ENCODE results near the gene P2RX7.

The P2RX7 gene

DNA sequence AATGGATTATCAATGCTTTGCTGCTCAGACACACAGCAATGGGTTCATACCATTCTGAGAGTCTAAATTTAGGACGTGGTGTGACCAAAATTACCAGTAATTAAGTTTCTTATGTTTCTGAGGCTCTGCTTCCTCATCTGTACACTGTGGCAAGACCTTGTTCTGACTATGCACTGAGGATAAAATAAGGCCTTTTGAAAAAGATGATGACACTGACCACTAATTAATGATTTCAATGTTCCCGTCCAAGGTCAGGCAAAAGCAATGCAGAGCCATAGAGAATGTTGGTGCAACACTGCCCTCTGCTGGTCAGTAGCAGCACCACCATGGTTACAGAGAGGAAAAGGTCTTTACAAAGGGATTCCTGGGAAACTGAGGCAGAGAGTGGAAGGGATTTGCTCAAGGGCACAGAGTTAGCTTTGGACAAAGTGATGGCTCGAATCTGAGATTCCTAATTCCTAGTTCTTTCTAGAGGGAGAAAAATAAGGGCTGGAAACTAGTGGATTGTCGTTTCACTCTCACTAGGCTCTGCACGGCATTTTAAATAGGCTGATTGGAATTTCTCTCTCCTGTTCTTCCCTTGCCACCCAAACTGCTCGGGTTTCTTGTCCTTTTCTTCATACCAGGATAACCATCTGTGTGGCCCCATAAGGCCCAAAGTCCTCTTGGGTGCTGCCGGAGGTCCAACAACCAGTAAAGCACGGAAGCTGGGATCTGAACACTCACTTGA is 22.3 kb upstream of the P2RX7 start:
- peak in 1 of 2 donors; percentile 45 for DNase-seq (ENCODE audit: low read depth in 2 of 2)

DNA sequence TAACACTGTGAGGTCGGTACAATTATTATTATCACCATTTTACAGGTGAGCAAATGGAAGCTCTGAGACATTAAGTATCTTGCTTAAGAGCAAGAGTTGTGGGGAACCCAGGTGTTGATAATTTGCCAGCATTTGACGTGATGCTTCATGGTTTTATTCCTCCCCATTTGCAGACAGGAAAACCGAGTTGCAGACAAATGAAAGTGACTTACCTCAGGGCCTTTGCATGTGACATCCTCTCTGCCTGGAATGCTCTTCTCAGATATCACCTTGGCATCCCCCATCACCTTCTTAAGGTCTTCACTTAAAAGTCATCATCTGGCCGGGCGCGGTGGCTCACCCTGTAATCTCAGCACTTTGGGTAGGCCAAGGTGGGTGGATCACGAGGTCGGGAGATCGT is 21.0 kb upstream of the P2RX7 start:
- DNase-seq (ENCODE audit: low read depth in 2 of 2), result no peak

DNA sequence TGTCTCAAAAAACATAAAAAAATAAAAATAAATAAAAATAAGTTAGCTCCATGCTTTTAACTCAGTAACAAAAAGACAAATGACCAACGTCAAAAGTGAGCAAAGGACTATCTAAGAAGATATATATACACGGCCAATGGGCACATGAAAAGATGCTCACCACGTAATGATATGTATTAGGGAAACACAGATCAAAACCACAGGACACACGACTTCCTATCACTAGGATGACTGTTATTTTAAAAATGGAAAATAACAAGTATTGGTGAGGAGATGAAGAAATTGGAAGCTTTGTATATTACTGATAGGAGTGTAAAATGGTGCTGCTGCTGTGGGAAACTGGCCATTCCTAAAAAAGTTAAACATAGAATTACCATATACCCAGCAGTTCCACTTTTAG is 20.2 kb upstream of the P2RX7 start:
- no peak for DNase-seq (ENCODE audit: low read depth in 2 of 2)

DNA sequence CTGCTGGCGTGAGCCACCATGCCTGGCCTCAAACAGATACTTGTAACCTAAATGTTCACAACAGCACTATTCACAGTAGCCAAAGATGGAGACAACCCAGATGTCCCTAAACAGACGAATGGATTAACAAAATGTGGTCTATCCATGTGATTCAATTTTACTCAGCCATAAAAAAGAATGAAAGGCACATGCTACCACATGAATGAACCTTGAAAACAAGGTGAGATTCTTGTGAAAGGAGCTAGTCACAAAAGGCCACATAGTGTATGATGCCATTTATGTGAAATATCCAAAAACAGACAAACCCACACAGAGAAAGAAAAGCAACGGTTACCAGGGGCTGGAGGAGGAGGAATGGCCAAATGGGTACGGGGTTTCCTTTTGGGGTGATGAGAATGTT is 19.6 kb upstream of the P2RX7 start:
- DNase-seq (ENCODE audit: low read depth in 2 of 2), result no peak

DNA sequence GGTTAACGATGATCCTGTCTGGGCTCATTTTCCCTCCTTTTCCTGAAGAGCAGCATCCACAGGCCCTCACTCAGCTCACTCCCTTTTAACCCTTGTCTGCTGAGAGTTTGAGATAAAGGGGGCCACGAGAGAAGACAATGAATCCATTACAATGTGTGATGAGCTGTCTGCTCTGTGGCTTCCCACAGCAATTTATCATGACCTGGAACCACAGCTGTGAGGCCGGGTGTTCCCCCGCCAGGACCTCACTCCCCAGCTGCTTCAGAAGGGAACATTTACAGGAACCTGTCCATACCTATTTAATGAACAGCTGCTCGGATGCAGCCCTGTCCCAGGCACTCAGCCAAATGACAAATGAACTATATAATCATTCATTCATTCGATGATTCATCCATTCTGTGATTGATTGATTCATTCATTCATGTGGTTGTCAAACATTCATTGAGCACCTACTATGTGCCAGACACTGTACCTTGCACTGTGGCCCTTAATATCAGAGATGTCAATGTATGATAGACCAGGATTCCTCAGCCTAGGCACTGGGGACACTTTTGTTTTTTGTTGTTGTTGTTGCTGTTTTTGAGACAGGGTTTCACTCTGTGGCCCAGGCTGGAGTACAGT is 18.5 kb upstream of the P2RX7 start:
- DNase-seq (ENCODE audit: low read depth in 2 of 2), result no peak

DNA sequence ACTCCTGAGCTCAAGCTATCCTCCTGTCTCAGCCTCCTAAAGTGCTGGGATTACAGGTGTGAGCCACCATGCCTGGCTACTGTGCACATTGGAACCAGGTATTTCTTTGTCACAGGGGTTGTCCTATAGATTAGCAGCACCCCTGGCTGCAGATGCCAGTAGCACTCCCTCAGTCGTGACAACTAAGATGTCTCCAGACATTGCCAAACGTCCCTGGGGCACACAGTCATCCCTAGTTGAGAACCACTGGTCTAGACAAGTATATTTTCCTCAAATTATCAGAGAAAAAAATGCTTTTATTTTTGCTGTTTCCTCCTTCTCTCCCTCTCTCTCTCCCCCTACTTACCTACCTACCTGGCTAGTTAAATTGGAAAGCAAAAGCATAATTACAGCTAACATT is 17.9 kb upstream of the P2RX7 start:
- DNase-seq (ENCODE audit: low read depth in 2 of 2), result no peak

DNA sequence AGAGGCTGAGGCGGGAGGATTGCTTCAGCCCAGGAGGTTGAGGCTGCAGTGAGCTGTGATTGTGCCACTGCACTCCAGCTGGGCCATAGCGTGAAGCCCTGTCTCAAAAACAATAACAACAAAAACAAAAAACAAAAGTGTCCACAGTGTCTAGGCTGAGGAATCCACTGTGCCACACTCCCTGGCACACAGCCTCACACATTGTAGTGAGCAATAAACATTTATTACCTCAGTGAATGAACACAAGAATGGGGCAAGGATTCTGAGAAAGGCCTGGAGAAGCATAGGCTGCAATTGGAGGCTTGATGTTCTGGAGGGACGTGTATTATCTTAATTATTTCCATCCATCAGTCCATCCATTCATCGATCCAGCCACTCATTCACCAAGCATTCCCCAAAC is 17.1 kb upstream of the P2RX7 start:
- DNase-seq (ENCODE audit: low read depth in 2 of 2), result no peak

DNA sequence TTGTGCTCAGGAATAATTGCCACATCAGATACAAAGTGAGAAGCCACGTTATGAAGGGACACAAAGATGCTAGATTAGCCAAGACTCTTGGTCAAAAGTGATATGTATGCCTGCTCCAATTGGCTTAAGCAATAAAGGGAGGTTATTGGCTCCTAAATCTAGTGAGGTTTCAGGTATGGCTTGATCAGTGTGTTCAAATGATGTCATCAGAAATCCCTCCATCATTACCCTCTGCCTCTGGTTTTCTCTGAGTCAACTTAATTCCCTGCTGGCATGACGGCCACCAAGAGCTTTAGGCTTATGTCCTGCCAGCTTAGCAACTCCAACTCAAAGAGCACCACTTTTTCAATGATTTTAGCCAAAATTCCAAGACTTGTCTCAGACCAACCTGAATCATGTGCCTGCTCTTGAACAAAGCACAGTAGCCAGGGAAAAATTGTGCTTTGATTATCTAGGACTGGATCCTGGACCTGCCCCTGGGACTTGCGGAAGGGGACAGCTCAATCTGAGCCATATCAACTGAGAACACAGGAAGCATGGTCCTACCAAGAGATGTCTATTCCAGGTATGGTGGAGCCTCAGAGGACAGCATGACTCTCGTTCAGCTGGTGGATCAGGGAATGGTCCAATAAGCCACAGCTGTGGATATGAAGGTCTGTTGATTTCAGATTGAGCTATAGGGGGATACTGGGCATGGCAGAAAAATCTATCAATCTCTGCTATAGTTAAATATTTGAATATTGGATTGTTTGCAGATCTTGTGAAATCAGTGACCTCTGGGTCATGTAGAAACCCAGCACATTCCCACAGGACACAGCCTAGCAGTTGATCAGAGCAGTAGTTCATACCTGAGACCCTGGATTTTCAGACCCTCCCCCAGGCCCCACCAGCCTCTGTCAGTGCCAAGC is 16.1 kb upstream of the P2RX7 start:
- DNase-seq (ENCODE audit: low read depth in 2 of 2), result no peak

DNA sequence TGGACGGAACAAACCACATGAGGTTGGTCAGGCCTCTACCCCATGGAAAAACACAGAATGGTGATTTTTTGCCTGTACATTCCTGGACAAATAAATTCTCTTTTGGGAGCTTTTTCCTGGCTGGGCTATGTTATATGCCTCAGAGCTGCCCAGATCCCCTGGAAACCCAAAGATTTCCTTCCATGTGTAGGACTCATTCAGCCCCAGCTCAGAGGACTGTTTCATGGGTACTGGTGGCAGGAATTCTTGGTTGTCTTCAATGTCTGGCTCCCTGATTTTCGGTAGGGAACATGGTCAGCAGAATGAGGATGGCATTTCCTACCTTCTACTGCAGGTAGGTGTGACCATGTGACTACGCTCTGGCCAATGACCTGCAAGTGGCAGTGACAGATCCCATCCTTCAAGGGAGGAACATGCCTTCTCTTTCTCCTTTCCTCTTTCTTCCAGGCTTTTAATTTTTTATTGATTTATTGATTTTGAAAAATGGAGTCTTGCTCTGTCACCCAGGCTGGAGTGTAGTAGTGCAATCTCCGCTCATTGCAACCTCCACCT is 15.4 kb upstream of the P2RX7 start:
- DNase-seq (ENCODE audit: low read depth in 2 of 2), result no peak

DNA sequence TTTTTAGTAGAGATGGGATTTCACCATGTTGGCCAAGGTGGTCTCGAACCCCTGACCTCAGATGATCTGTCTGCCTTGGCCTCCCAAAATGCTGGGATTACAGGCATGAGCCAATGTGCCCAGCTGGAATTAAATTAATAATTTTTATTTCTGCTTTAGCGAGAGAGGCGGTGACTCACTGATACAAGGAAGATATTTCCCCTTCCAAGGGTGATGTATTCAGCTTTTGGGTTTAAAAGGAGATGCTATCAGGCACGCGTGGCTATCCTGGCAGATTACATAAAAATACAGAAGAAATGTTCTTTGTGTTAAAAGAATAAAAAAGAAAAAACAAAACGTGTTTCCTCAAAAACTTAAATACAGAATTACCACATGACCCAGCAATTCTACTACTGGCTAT is 12.4 kb upstream of the P2RX7 start:
- DNase-seq (ENCODE audit: low read depth in 2 of 2), result no peak

DNA sequence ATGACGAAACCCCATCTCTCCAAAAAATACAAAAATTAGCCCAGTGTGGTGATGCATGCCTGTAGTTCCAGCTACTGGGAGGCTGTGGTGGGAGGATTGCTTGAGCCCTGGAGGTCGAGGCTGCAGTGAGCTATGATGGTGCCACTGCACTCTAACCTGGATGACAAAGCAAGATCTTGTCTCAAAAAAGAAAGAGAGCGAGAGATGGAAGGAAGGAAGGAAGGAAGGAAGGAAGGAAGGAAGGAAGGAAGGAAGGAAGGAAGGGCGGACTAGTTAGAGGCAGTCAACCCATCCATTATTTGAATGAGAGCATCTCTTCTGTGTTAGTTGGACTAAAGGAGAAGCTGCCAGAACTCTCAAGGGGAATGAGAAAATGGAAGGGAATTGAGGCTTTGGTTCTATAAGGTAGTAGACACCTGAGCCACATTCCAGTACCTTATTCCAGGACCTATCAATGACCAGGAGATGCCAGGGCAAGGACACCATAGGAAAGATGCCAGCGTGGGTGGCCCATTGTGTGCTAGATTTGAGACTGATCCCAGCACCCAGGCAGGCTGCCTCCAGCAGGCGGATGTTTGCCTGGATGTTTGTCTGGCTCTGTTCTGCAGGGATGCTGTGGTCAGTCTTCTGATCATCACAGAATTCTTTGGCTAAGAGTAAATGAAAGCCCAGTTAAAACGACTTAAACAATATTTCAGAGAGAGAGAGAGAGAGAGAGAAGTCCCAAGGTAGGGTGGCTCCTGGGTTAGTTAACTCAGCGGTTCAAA is 11.5 kb upstream of the P2RX7 start:
- DNase-seq (ENCODE audit: low read depth in 2 of 2), result no peak

DNA sequence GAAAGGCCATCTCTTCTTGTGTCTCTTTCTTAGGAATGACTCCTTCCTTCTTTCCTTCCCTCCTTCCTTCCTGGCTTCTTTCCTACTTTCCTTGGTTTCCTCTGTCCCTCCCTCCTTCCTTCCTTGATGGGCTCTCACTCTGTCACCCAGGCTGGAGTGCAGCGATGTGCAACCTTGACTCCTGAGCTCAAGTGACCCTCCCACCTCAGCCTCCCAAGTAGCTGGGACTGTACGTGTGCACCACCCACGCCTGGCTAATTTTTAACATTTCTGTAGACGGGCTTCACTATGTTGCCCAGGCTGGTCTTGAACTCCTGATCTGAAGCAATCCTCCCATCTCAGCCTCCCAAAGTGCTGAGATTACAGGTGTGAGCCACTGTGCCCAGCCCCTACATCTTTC is 10.9 kb upstream of the P2RX7 start:
- no peak for DNase-seq (ENCODE audit: low read depth in 2 of 2)

DNA sequence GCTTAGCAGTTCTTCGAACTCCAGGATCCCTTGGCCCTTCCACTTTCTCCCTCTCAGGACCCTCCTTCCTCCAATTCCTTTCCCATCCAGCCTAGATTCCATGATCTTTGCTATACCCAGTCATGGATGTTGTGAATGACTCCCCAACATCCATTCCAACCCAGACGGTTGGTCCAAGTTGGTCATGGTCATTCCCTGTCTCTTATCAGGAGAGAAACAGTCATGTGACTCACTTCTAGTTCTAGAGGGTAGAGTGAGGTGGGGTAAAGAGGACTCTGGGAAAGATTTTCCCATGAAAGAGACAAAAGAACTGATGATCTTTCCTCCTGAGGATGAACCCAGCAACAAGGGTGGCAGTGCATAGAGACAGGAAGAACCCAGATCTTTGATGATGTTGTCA is 9.2 kb upstream of the P2RX7 start:
- no peak for DNase-seq (ENCODE audit: low read depth in 2 of 2)

DNA sequence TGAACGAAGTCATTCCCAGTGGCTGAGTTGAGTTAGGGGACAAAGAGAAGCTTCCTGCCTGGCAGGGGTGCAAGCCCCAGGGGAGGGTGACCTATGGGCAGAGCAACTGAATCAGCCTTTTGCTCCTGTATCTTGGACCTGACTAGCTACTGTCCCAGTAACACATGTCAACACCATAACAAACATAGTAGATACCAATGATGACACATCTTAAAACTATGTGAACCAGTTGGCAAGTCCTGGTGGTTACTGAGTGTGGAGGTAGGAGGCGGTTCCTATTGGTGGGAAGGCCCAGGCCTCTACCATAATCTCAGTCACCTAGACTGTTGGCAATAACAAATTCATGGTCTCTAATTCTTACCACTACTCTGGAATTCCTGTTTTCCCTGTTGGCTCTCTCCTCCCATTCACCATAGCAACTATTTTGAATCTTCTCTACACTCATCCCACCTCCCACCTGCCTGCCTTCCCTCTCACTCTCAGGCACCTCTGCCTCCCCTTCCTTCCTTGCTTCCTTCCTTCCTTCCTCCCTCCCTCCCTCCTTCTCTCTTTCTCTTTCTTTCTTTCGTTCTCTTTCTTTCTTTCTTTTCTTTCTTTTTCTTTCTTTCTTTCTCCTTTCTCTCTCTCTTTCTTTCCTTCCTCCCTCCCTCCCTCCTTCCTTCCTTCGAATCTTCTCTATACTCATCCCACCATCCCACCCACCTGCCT is 8.1 kb upstream of the P2RX7 start:
- DNase-seq (ENCODE audit: low read depth in 2 of 2), result no peak

DNA sequence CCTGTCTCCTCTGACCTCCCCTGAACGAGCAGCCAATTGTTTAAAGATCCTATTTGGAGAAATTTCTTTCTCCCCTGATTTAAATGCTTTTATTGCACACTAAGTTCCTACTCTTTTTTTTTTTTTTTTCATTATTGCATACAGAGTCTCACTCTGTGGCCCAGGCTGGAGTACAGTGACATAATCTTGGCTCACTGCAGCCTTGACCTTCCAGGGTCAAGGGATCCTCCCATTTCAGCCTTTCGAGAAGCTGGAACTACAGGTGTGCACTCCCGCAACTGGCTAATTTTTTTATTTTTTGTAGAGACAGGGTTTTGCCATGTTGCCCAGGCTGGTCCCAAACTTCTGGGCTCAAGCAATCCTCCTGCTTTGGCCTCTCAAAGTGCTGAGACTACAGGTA is 5.2 kb upstream of the P2RX7 start:
- no peak for DNase-seq (ENCODE audit: low read depth in 2 of 2)

DNA sequence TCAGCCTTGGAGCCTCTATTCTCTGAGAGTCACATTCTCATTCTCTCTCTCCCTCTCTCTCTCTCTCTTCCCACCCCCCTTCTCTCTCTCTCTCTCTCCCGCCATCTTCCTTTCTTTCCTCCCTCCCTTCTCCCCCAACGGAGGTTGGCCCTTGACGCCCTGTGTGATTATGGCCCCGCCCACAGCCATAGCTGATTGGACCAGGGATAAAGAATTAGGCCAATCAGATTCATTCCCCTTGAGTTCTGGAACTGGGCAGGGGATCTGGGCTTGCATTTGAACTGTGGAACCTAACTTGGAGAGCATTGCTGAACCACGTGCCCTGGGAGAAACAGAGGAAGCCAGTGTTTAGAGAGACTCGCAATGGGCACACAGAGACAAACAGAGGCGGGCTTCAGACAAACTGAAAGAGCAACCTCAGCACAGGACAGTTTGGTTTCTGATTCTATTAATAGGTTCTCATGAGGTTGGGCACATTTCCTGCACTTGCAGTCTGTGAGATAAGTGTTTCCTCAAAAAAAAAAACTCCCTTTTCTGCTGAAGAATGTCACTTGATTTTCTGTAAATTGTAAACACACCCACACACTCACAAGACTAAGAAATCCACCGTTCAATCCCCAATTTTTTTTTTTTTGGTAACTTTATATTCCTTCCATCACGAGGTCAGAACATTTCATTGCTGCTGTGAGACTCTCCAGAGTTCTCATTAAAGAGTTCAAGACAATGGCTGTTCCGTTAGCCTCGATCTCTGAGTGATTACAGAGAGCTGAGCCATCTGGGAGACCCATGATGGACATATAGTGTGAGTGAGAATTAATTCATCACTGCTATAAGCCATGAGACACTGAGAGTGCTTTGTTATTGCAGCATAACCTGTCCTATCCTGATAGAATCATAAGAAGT is 3.5 kb upstream of the P2RX7 start:
- peak; percentile 66 to 79 for DNase-seq (ENCODE audit: low read depth in 2 of 2)

DNA sequence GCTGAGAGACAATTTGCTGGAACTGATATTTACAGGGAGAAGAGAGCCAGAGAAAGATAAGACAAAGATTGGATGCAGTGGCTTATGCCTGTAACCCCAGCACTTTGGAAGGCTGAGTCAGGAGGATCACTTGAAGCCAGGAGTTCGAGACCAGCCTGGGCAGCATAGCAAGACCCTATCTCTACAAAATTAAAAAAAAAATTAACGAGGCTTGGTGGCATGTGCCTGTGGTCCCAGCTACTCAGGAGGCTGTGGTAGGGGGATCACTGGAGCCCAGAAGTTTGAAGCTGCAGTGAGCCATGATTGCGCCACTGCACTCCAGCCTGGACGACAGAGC is 2.9 kb upstream of the P2RX7 start:
- DNase-seq (ENCODE audit: low read depth in 2 of 2), result no peak

DNA sequence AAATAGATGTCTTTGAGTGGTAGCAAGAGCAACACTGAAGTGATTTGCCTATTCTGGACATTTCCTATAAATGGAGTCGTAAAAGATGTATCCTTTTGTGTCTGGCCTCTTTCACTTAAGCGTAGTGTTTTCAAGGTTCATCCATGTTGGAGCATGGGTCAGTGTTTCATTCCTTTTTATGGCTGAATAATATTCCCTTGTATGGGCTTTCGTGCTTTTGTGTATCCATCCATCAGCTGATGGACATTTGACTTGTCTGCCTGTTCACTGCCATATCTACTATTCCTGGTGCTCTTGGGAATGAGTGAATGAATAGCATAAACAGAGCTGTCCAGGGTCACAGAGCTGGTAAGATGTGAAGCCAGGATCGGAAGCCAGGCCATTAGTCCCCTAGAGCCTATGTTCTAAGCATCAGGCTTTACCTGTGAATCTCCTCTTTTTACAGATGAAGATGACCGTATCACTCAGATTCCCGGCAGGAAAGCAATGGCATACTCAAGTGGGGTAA is 1.8 kb upstream of the P2RX7 start:
- no peak for DNase-seq (ENCODE audit: low read depth in 2 of 2)

DNA sequence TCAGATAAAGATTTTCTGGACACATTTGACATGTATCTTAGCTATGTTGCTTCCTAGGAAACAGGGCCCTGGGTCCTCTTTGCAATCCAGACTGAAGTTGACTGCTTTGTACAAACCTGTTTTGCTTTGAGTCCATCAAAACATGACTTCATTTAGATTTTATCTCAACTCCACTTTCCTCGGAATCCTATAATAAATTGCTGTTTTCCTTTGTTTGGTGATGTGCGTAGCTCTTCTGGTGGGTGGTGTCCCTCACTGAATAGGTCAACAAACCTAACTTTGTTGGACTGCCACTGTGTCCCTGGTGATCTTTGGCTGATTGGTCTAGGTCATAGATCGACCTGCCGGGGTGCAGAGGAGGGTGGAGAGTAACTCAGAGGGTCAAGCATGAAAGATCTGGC is 735 bp upstream of the P2RX7 start:
- no peak for DNase-seq (ENCODE audit: low read depth in 2 of 2)

DNA sequence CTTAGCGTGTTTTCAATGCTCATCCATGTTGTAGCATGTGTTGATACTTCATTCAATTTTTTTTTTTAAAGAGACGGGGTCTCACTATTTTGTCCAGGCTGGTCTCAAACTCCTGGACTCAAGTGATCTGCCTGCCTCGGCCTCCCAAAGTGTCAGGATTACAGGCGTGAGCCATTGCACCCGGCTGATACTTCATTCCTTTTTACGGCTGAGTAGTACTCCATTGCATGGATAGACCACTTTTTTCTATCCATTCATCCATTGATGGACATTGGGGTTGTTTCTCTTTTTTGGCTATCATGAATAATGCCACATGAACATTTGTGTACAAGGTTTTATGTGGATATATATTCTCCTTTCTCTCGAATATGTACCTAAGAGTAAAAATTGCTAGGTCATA is 1.2 kb downstream of the P2RX7 start:
- DNase-seq (ENCODE audit: low read depth in 2 of 2), result no peak

Measured in activated CD8-positive, alpha-beta memory T cell treated with anti-CD3 and anti-CD28 coated beads for 4 hours (primary cell).